Measurements from ENCODE around the gene AVPR1B.
"Not testable (repeated sequence)": the region's sequence is repeated elsewhere in the genome, so short reads cannot be mapped to it uniquely, and the experiment has no call there.

AVPR1B gene

GRCh38 chr1:206080026-206080820 is 37.0 kb downstream of the AVPR1B start:
- no peak for FAIRE-seq

- no peak for FAIRE-seq
Observed at GRCh38 chr1:206079135-206079534, 38.1 kb downstream of the AVPR1B start.

- FAIRE-seq: no peak
Observed at GRCh38 chr1:206075786-206076755, 41.1 kb downstream of the AVPR1B start.

- FAIRE-seq: no peak
Observed at GRCh38 chr1:206074839-206075238, 42.3 kb downstream of the AVPR1B start.

- FAIRE-seq: no peak
Observed at GRCh38 chr1:206070627-206071304, 46.4 kb downstream of the AVPR1B start.

GRCh38 chr1:206068314-206068713 is 48.9 kb downstream of the AVPR1B start:
- FAIRE-seq: no peak

- no peak for FAIRE-seq
Observed at GRCh38 chr1:206067486-206068227, 49.5 kb downstream of the AVPR1B start.

GRCh38 chr1:206066479-206067171 is 50.6 kb downstream of the AVPR1B start:
- FAIRE-seq: no peak

GRCh38 chr1:206065547-206066145 is 51.5 kb downstream of the AVPR1B start:
- FAIRE-seq: no peak

GRCh38 chr1:206064501-206064900 is 52.7 kb downstream of the AVPR1B start:
- FAIRE-seq: not testable (repeated sequence)

GRCh38 chr1:206064001-206064400 is 53.2 kb downstream of the AVPR1B start:
- not testable (repeated sequence) for FAIRE-seq

- FAIRE-seq: no peak
Observed at GRCh38 chr1:206062464-206062863, 54.7 kb downstream of the AVPR1B start.

- FAIRE-seq: no peak
Observed at GRCh38 chr1:206060844-206061243, 56.3 kb downstream of the AVPR1B start.
